ENCODE measurements around the gene MSI1.

Gene MSI1

DNA sequence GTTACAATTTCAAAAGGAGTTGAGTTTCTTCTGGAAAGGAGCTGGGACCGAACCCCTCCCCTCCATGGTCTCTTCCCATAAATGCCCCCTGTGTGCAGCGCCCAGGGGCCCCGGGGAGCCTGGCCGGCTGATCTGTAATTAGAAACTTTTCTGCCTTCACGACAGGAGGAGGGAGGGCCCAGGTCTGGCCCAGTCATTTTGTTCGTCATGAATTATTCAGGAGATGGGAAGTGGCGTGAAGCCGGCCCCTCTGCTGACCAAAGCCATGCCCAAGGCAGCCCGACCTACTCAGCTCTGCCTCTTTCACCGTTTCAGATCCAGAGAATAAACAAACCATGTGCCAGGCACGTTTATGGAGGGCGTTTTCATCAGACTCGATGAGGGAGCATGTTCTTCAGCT, 33.3 kb upstream of the MSI1 start:
- Histone ChIP-seq H3K36me3 (ENCODE audit: low read length) (no peaks in the 10 kb centered on the region), H3K79me2 (ENCODE audit: insufficient read depth, low read length) (no peaks in the 10 kb centered on the region), H3K4me3 (ENCODE audit: insufficient read depth, low read length, poor library complexity, severe bottlenecking) (no peak overlapping the region), H3K9me2 (replicated peaks; ENCODE audit: insufficient read depth, low read length) (no peaks in the 10 kb centered on the region), H3K9ac (ENCODE audit: low read length) (no peak overlapping the region), H3K9me3 (ENCODE audit: insufficient read depth, low read length) (no peaks in the 10 kb centered on the region), H2AFZ (ENCODE audit: low read depth, low read length, severe bottlenecking) (no peak overlapping the region), H3F3A (ENCODE audit: insufficient read depth) (no peaks in the 10 kb centered on the region), H3K27me3 (ENCODE audit: low read length) (no peaks in the 10 kb centered on the region), H3K4me2 (ENCODE audit: low read depth, low read length, poor library complexity, severe bottlenecking) (no peak overlapping the region), H3K27ac (ENCODE audit: low read depth, low read length) (no peak overlapping the region), H4K20me1 (ENCODE audit: low read depth, low read length) (no peaks in the 10 kb centered on the region)
- TF ChIP-seq, protein P1, sequence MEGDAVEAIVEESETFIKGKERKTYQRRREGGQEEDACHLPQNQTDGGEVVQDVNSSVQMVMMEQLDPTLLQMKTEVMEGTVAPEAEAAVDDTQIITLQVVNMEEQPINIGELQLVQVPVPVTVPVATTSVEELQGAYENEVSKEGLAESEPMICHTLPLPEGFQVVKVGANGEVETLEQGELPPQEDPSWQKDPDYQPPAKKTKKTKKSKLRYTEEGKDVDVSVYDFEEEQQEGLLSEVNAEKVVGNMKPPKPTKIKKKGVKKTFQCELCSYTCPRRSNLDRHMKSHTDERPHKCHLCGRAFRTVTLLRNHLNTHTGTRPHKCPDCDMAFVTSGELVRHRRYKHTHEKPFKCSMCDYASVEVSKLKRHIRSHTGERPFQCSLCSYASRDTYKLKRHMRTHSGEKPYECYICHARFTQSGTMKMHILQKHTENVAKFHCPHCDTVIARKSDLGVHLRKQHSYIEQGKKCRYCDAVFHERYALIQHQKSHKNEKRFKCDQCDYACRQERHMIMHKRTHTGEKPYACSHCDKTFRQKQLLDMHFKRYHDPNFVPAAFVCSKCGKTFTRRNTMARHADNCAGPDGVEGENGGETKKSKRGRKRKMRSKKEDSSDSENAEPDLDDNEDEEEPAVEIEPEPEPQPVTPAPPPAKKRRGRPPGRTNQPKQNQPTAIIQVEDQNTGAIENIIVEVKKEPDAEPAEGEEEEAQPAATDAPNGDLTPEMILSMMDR (IDR thresholded peaks at IDR 0.05; ENCODE audit: insufficient read depth, low read length, poor library complexity, severe bottlenecking): no peak
- no peak for TF ChIP-seq EZH2phosphoT487 (conservative IDR thresholded peaks at IDR 0.05; ENCODE audit: low read length)

DNA sequence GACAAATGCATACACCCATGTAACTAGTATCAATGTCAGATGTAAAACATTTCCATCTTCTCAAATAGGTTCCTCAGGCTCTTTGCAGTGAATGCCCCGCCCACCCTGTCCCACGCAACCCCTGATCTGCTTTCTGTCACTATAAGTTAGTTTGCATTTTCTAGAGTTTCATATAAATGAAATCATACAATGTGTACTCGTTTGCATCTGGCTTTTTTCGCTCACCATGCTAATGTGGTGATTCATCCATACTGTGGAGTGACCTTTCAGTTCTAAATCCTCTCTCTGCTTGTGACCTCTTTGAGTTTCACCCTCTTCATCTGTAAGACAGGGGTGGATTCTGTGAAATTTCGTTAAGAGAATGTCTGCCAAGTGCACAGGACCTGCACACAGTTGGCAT, 30.6 kb upstream of the MSI1 start:
- Histone ChIP-seq H3K9ac (ENCODE audit: low read length) (no peak overlapping the region), H3K9me2 (replicated peaks; ENCODE audit: insufficient read depth, low read length) (no peaks in the 10 kb centered on the region), H3K27me3 (ENCODE audit: low read length) (no peaks in the 10 kb centered on the region), H3K9me3 (ENCODE audit: insufficient read depth, low read length) (no peaks in the 10 kb centered on the region), H3K4me3 (ENCODE audit: insufficient read depth, low read length, poor library complexity, severe bottlenecking) (no peak overlapping the region), H2AFZ (ENCODE audit: low read depth, low read length, severe bottlenecking) (no peak overlapping the region), H3K4me2 (ENCODE audit: low read depth, low read length, poor library complexity, severe bottlenecking) (no peak overlapping the region), H3K79me2 (ENCODE audit: insufficient read depth, low read length) (no peaks in the 10 kb centered on the region), H3K36me3 (ENCODE audit: low read length) (no peaks in the 10 kb centered on the region), H3K27ac (ENCODE audit: low read depth, low read length) (no peak overlapping the region), H4K20me1 (ENCODE audit: low read depth, low read length) (no peaks in the 10 kb centered on the region), H3F3A (ENCODE audit: insufficient read depth) (no peaks in the 10 kb centered on the region)
- no peak for TF ChIP-seq EZH2phosphoT487 (conservative IDR thresholded peaks at IDR 0.05; ENCODE audit: low read length)
- TF ChIP-seq, protein P1 (IDR thresholded peaks at IDR 0.05; ENCODE audit: insufficient read depth, low read length, poor library complexity, severe bottlenecking): no peak

DNA sequence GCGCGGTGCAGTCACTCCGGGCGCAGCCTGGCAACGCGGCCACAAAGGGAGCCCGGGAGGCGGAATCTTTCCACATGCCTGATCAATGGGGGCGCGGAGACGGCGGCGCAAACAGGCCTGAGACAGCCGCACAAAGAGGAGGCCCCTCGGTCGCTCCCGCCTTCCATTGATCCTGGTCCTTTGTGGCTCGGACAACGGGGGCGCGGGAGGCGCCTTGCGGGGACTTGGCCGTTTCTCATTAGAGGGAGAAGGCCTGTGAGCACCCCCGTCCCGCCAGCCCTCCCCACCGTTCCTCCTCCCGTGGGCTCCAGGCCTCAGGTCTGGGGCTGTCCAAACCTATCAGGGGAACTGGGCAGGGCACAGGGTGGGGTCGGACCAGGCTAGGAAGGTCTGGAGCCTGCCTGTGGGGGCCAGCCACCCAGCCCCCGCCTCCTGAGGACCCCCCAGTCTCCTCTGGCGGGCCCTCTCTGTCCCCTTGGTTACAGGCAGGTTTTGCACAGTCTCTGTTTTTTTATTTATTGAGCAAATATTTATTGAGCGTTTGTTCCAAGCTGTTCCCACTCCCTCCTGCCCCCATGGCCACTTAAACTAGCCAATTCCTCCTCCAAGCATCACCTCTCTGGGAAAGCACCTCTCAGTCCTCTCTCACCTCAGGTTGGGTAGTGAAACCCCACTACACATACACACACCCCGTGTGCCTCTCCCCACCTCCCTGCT, 29.0 kb upstream of the MSI1 start:
- Histone ChIP-seq H3K27me3 (ENCODE audit: low read length) (no peaks in the 10 kb centered on the region), H3K27ac (ENCODE audit: low read depth, low read length) (no peak overlapping the region), H3F3A (ENCODE audit: insufficient read depth) (no peaks in the 10 kb centered on the region), H3K9ac (ENCODE audit: low read length) (no peak overlapping the region), H2AFZ (ENCODE audit: low read depth, low read length, severe bottlenecking) (no peak overlapping the region), H3K4me3 (ENCODE audit: insufficient read depth, low read length, poor library complexity, severe bottlenecking) (no peak overlapping the region), H3K9me3 (ENCODE audit: insufficient read depth, low read length) (no peaks in the 10 kb centered on the region), H3K36me3 (ENCODE audit: low read length) (no peaks in the 10 kb centered on the region), H3K79me2 (ENCODE audit: insufficient read depth, low read length) (no peaks in the 10 kb centered on the region), H4K20me1 (ENCODE audit: low read depth, low read length) (no peaks in the 10 kb centered on the region), H3K4me2 (ENCODE audit: low read depth, low read length, poor library complexity, severe bottlenecking) (no peak overlapping the region), H3K9me2 (replicated peaks; ENCODE audit: insufficient read depth, low read length) (no peaks in the 10 kb centered on the region)
- TF ChIP-seq EZH2phosphoT487 (conservative IDR thresholded peaks at IDR 0.05; ENCODE audit: low read length): no peak
- TF ChIP-seq, protein P1 (IDR thresholded peaks at IDR 0.05; ENCODE audit: insufficient read depth, low read length, poor library complexity, severe bottlenecking): no peak

Data from SU-DHL-6 (cell line).